Neuronal stem cell (in vitro differentiated cells): Measurements from ENCODE around the gene C19orf25.
"Not testable (repeated sequence)": the region's sequence is repeated elsewhere in the genome, so short reads cannot be mapped to it uniquely, and the experiment has no call there.

Experiments
- DNase-seq: peaks from one replicate; pipeline ENCODE4 v3.0.0-alpha.2; 2013; ENCODE audit warnings: low spot score
- H2AFZ ChIP-seq: one replicate; pipeline ENCODE4 v1.6.1; 2013; ENCODE audit warnings: mild to moderate bottlenecking, low read length, inconsistent platforms
- H2AK5ac ChIP-seq: 2 replicates; pipeline ENCODE4 v1.6.1; 2013; ENCODE audit warnings: low read depth, mild to moderate bottlenecking, inconsistent platforms, low read length, moderate library complexity, mixed read lengths
- H2BK120ac ChIP-seq: 2 replicates; pipeline ENCODE4 v1.6.1; 2013; ENCODE audit warnings: low read depth, mild to moderate bottlenecking, inconsistent platforms, low read length, moderate library complexity, mixed read lengths
- H2BK12ac ChIP-seq: one replicate; pipeline ENCODE4 v1.6.1; 2013; ENCODE audit warnings: low read length, inconsistent platforms
- H2BK15ac ChIP-seq: 2 replicates; pipeline ENCODE4 v1.6.1; 2013; ENCODE audit warnings: mild to moderate bottlenecking, low read length, inconsistent platforms, mixed read lengths
- H2BK5ac ChIP-seq: one replicate; pipeline ENCODE4 v1.6.1; 2013; ENCODE audit warnings: inconsistent platforms, mild to moderate bottlenecking, low read length, moderate library complexity
- H3K14ac ChIP-seq: one replicate; pipeline ENCODE4 v1.6.1; 2013; ENCODE audit warnings: low read length, inconsistent platforms
- H3K18ac ChIP-seq: 2 replicates; pipeline ENCODE4 v1.6.1; 2013; ENCODE audit warnings: low read length, inconsistent platforms
- H3K23ac ChIP-seq: 2 replicates; pipeline ENCODE4 v1.6.1; 2013; ENCODE audit warnings: low read depth, mild to moderate bottlenecking, mixed read lengths, low read length, inconsistent platforms; ENCODE audit not compliant: poor library complexity
- H3K27ac ChIP-seq: replicated peaks from 3 replicates; pipeline ENCODE4 v1.5.1; 2013; ENCODE audit warnings: low read length, inconsistent platforms
- H3K27me3 ChIP-seq, 3 experiments: 2 replicates each; pipeline ENCODE4 v1.6.1; 2013; ENCODE audit warnings: low read length in 3 of 3, mild to moderate bottlenecking in 2 of 3, inconsistent platforms in 1 of 3, low read depth in 1 of 3, mixed read lengths in 1 of 3, moderate library complexity in 1 of 3; ENCODE audit not compliant: control insufficient read depth in 3 of 3, insufficient read depth in 3 of 3
- H3K36me3 ChIP-seq, 2 donors: replicated peaks in 1 of 2; 2 replicates each; pipeline ENCODE4 v1.6.1; 2013; ENCODE audit warnings: low read length in 2 of 2; ENCODE audit not compliant: control insufficient read depth in 2 of 2, insufficient read depth in 2 of 2
- H3K4ac ChIP-seq: 2 replicates; pipeline ENCODE4 v1.6.1; 2013; ENCODE audit warnings: inconsistent platforms, mild to moderate bottlenecking, low read length, moderate library complexity
- H3K4me1 ChIP-seq, 2 donors: 1 replicate in 1 of 2; 2 replicates in 1 of 2; pipeline ENCODE4 v1.6.1; 2013; ENCODE audit warnings: low read length in 2 of 2, low read depth in 1 of 2; ENCODE audit not compliant: control insufficient read depth in 2 of 2, insufficient read depth in 1 of 2
- H3K4me2 ChIP-seq: one replicate; pipeline ENCODE4 v1.6.1; 2013; ENCODE audit warnings: mild to moderate bottlenecking, low read length, inconsistent platforms; ENCODE audit not compliant: insufficient read depth, poor library complexity, severe bottlenecking
- H3K4me3 ChIP-seq, 2 donors: 2 replicates each; pipeline ENCODE4 v1.5.1; 2013; ENCODE audit warnings: low read length in 2 of 2, mild to moderate bottlenecking in 2 of 2, inconsistent platforms in 1 of 2, moderate library complexity in 1 of 2
- H3K79me1 ChIP-seq: one replicate; pipeline ENCODE4 v1.6.1; 2013; ENCODE audit warnings: low read depth, mild to moderate bottlenecking, inconsistent platforms, low read length, moderate library complexity
- H3K9ac ChIP-seq: one replicate; pipeline ENCODE4 v1.6.1; 2013; ENCODE audit warnings: mild to moderate bottlenecking, low read depth, low read length, inconsistent platforms; ENCODE audit not compliant: poor library complexity
- H3K9me3 ChIP-seq, 2 donors: replicated peaks in 1 of 2; 2 replicates each; pipeline versions ENCODE3 to v1.6.1; 2013; ENCODE audit warnings: low read length in 2 of 2, mild to moderate bottlenecking in 2 of 2, inconsistent platforms in 1 of 2, low read depth in 1 of 2, mixed read lengths in 1 of 2, moderate library complexity in 1 of 2; ENCODE audit not compliant: control insufficient read depth in 2 of 2, insufficient read depth in 1 of 2
- H4K8ac ChIP-seq: one replicate; pipeline ENCODE4 v1.6.1; 2013; ENCODE audit warnings: low read depth, mild to moderate bottlenecking, inconsistent platforms, low read length, moderate library complexity
- H4K91ac ChIP-seq: one replicate; pipeline ENCODE4 v1.6.1; 2013; ENCODE audit warnings: low read length, low read depth, mild to moderate bottlenecking, inconsistent platforms; ENCODE audit not compliant: poor library complexity
- WGBS, 2 donors: extraction: QIAGEN DNeasy Blood & Tissue Kit; methylation state at CpG; one replicate each; pipeline ENCODE4 v1.1.7; 2013; ENCODE audit warnings: missing lambda C conversion rate in 2 of 2, mixed read lengths in 1 of 2; ENCODE audit not compliant: insufficient read length in 2 of 2, insufficient replicate concordance in 1 of 2; ENCODE audit errors: extremely low coverage in 2 of 2; 5-methylcytosine and 5-hydroxymethylcytosine counted together

Gene C19orf25

GRCh38 chr19:1501200-1501595, 22.2 kb upstream of the C19orf25 start:
- Histone ChIP-seq H3K4ac (no peak overlapping the region), H2BK12ac (no peak overlapping the region), H3K18ac (no peak overlapping the region), H4K91ac (no peak overlapping the region), H3K36me3 (no peaks in the 10 kb centered on the region), H3K79me1 (no peaks in the 10 kb centered on the region), H3K14ac (no peak overlapping the region), H3K4me3 (no peak overlapping the region), H3K4me2 (no peak overlapping the region), H2BK5ac (no peak overlapping the region), H3K4me1 (peaks cover 7 to 10% of the 10 kb centered on the region in 2 donors), H2AFZ (no peak overlapping the region), H2AK5ac (no peak overlapping the region), H3K23ac (no peak overlapping the region), H3K9ac (no peak overlapping the region), H3K9me3 (peaks cover 0 to 4% of the 10 kb centered on the region in 2 donors), H2BK120ac (no peak overlapping the region), H3K27me3 (peaks cover 0 to 19% (median 18%) of the 10 kb centered on the region in 3 experiments), H4K8ac (no peak overlapping the region), H3K27ac (no peak overlapping the region), H2BK15ac (no peak overlapping the region)
- no peak for DNase-seq
- WGBS, 2 donors = no CpG with 5 or more reads among the region's 9 CpGs

GRCh38 chr19:1499231-1499630, 20.2 kb upstream of the C19orf25 start:
- H3K27me3 ChIP-seq = peaks cover 0 to 16% (median 15%) of the 10 kb centered on the region in 3 experiments
- H4K8ac ChIP-seq, H3K18ac ChIP-seq, H2AK5ac ChIP-seq, H2BK15ac ChIP-seq, H3K4ac ChIP-seq, H3K4me3 ChIP-seq, H3K9ac ChIP-seq, DNase-seq, H3K27ac ChIP-seq, H3K79me1 ChIP-seq, H3K14ac ChIP-seq, H3K23ac ChIP-seq, H3K36me3 ChIP-seq, H4K91ac ChIP-seq, H2BK120ac ChIP-seq, H3K9me3 ChIP-seq, H2BK5ac ChIP-seq, H3K4me2 ChIP-seq, H2AFZ ChIP-seq, H2BK12ac ChIP-seq: not testable (repeated sequence)
- peaks cover 7 to 10% of the 10 kb centered on the region in 2 donors for H3K4me1 ChIP-seq
- WGBS, 2 donors = no CpG with 5 or more reads among the region's 34 CpGs

- Histone ChIP-seq H3K27me3 (peaks cover 0 to 4% (median 2%) of the 10 kb centered on the region in 3 experiments), H2AK5ac (peak overlapping the region; percentile 96), H3K4me2 (no peak overlapping the region), H2BK12ac (peak overlapping the region; percentile 12), H3K4me1 (peaks cover 6 to 8% of the 10 kb centered on the region in 2 donors), H3K4me3 (no peak overlapping the region), H3K23ac (no peak overlapping the region), H2BK5ac (peak overlapping the region; percentile 63), H3K14ac (no peak overlapping the region), H3K27ac (no peak overlapping the region), H4K8ac (no peak overlapping the region), H3K18ac (peak overlapping the region; percentile 89), H2BK15ac (peak overlapping the region; percentile 62), H2BK120ac (no peak overlapping the region), H3K4ac (no peak overlapping the region), H3K79me1 (no peaks in the 10 kb centered on the region), H3K9me3 (peaks cover 0 to 2% of the 10 kb centered on the region in 2 donors), H4K91ac (no peak overlapping the region), H3K9ac (no peak overlapping the region), H3K36me3 (no peaks in the 10 kb centered on the region), H2AFZ (no peak overlapping the region)
- DNase-seq = no peak
- no CpG with 5 or more reads among the region's 25 CpGs for WGBS, 2 donors
Observed at GRCh38 chr19:1497578-1498235, 18.7 kb upstream of the C19orf25 start.

GRCh38 chr19:1496714-1497577, 17.9 kb upstream of the C19orf25 start:
- Histone ChIP-seq H3K9me3 (peaks cover 0 to 2% of the 10 kb centered on the region in 2 donors), H3K4me1 (peaks cover 7 to 12% of the 10 kb centered on the region in 2 donors), H3K9ac (no peak overlapping the region), H4K91ac (peak overlapping the region; percentile 43), H4K8ac (no peak overlapping the region), H3K14ac (peak overlapping the region; percentile 67), H3K18ac (peak overlapping the region; percentile 89), H3K79me1 (no peaks in the 10 kb centered on the region), H3K4ac (no peak overlapping the region), H2AK5ac (peak overlapping the region; percentile 96), H2BK5ac (peak overlapping the region; percentile 63), H3K4me2 (no peak overlapping the region), H3K23ac (peak overlapping the region; percentile 29), H3K36me3 (no peaks in the 10 kb centered on the region), H2BK15ac (peak overlapping the region; percentile 62), H2BK12ac (peak overlapping the region; percentile 95), H3K27me3 (peaks cover 0 to 10% (median 6%) of the 10 kb centered on the region in 3 experiments), H3K27ac (no peak overlapping the region), H3K4me3 (peak overlapping the region in 1 of 2 donors; percentile 51), H2AFZ (no peak overlapping the region), H2BK120ac (no peak overlapping the region)
- no peak for DNase-seq
- WGBS, 2 donors = no CpG with 5 or more reads among the region's 39 CpGs
